Measurements from ENCODE around the gene FUS. TPM values are rescaled to one million over a fixed set of nuclear protein-coding genes. Genes with fewer than 3 reads are reported as not detected.

The FUS gene
- total and polyA plus RNA-seq, 2 of the 13 experiments (the other 11 are each of a cell fraction or from before 2014, with no cell fraction given): 68.1 to 168 TPM

DNA sequence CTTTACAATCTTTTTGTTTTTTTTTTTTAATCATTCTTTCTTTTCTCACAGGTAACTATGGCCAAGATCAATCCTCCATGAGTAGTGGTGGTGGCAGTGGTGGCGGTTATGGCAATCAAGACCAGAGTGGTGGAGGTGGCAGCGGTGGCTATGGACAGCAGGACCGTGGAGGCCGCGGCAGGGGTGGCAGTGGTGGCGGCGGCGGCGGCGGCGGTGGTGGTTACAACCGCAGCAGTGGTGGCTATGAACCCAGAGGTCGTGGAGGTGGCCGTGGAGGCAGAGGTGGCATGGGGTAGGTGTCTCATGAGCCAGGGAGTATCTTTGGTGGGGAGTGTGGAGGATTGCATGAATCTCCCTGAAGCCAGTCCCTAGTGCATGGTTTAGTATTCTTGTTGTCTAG, 4.9 kb downstream of the FUS start:
- H3K9me3 ChIP-seq (ENCODE audit: low read length): no peaks in the 10 kb centered on the region
- H3K4me1 ChIP-seq (ENCODE audit: insufficient read depth, low read length): peaks cover 50% of the 10 kb centered on the region
- no peak for FAIRE-seq
- H4K20me1 ChIP-seq (ENCODE audit: insufficient read depth, low read length): peaks cover 86% of the 10 kb centered on the region
- WGBS (ENCODE audit: low lambda C conversion rate): 98% methylated on average over 14 of the region's 14 CpGs
- CTCF ChIA-PET (ENCODE audit: low intra/inter-chr PET ratio, low total read pairs): no interaction called here
- no peak overlapping the region for H3K4me2 ChIP-seq (ENCODE audit: low read depth, low read length)
- no peak overlapping the region for H3K9ac ChIP-seq (ENCODE audit: insufficient read depth, low read depth, low read length)
- intact Hi-C loops (cut with micrococcal nuclease; ENCODE audit: unreplicated experiment) (no loop called here), in situ Hi-C loops (cut with HindIII; ENCODE audit: extremely low pct_ligation_motif_present, low pct_unique_long_range_greater_than_20kb) (no loop called here)
- no peak overlapping the region for H3K27ac ChIP-seq (ENCODE audit: extremely low read length, insufficient read depth, low read length)
- H3K27me3 ChIP-seq (ENCODE audit: control insufficient read depth in 1 of 2, insufficient read depth in 2 of 2, low read length in 2 of 2): no peaks in the 10 kb centered on the region; a peak in 1 of 5 replicates
- ATAC-seq: no peak
- no peak overlapping the region for H3K4me3 ChIP-seq (replicated peaks in 1 of 3; ENCODE audit: insufficient read depth in 1 of 3, low read depth in 2 of 3, low read length in 3 of 3)
- peaks cover 49 to 81% of the 10 kb centered on the region in 2 experiments for H3K36me3 ChIP-seq (replicated peaks in 1 of 2; ENCODE audit: control insufficient read depth in 1 of 2, insufficient read depth in 2 of 2, low read length in 2 of 2)
- POLR2A ChIA-PET: interaction anchor here (1.2 kb wide), 1 partner anchor 16 kb away, joined by 4 read pairs; no protein-coding TSS in a partner anchor
- no peak overlapping the region for H2AFZ ChIP-seq (ENCODE audit: low read length)
- no TSS peak for BruUV-seq (replicated peaks)
- peaks cover 64% of the 10 kb centered on the region for H3K79me2 ChIP-seq (ENCODE audit: insufficient read depth, low read length)
- DNase-seq (ENCODE audit: low spot score): no peak
- TF ChIP-seq MTF2 (CRISPR knock-in tag; IDR thresholded peaks at IDR 0.05; ENCODE audit: borderline replicate concordance) (0 out of 2 replicates have a peak, but pooled peaks have one; percentile 40), EP300 (IDR thresholded peaks at IDR 0.05; ENCODE audit: low read depth in 2 of 2, low read length in 2 of 2) (no peak), EP300 (CRISPR knock-in tag; IDR thresholded peaks at IDR 0.05; ENCODE audit: borderline replicate concordance) (no peak), RBFOX2 (IDR thresholded peaks at IDR 0.05; ENCODE audit: low read depth, low read length) (peak; percentile 74), ISX (CRISPR knock-in tag; conservative IDR thresholded peaks at IDR 0.05) (no peak), AHDC1 (CRISPR knock-in tag; IDR thresholded peaks at IDR 0.05; ENCODE audit: borderline replicate concordance) (no peak), ZNF550 (CRISPR knock-in tag; IDR thresholded peaks at IDR 0.05; ENCODE audit: borderline replicate concordance) (no peak), ZNF33B (CRISPR knock-in tag; IDR thresholded peaks at IDR 0.05) (no peak), ZNF280D (CRISPR knock-in tag; IDR thresholded peaks at IDR 0.05) (0 out of 2 replicates have a peak, but pooled peaks have one; percentile 47), CHCHD3 (CRISPR knock-in tag; IDR thresholded peaks at IDR 0.05) (0 out of 2 replicates have a peak, but pooled peaks have one; percentile 29), ZFP90 (CRISPR knock-in tag; IDR thresholded peaks at IDR 0.05; ENCODE audit: borderline replicate concordance) (no peak), ZNF713 (CRISPR knock-in tag; IDR thresholded peaks at IDR 0.05) (0 out of 2 replicates have a peak, but pooled peaks have one; percentile 61)
- TF ChIP-seq, protein P1, sequence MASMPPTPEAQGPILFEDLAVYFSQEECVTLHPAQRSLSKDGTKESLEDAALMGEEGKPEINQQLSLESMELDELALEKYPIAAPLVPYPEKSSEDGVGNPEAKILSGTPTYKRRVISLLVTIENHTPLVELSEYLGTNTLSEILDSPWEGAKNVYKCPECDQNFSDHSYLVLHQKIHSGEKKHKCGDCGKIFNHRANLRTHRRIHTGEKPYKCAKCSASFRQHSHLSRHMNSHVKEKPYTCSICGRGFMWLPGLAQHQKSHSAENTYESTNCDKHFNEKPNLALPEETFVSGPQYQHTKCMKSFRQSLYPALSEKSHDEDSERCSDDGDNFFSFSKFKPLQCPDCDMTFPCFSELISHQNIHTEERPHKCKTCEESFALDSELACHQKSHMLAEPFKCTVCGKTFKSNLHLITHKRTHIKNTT (CRISPR knock-in tag; IDR thresholded peaks at IDR 0.05): no peak

All from HepG2 (cell line).